ENCODE results near the gene FBXL22.

FBXL22 gene, protein sequence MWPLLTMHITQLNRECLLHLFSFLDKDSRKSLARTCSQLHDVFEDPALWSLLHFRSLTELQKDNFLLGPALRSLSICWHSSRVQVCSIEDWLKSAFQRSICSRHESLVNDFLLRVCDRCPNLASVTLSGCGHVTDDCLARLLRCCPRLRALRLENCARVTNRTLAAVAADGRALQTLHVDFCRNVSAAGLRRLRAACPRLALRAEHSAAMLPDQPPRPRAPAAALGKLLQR

DNA sequence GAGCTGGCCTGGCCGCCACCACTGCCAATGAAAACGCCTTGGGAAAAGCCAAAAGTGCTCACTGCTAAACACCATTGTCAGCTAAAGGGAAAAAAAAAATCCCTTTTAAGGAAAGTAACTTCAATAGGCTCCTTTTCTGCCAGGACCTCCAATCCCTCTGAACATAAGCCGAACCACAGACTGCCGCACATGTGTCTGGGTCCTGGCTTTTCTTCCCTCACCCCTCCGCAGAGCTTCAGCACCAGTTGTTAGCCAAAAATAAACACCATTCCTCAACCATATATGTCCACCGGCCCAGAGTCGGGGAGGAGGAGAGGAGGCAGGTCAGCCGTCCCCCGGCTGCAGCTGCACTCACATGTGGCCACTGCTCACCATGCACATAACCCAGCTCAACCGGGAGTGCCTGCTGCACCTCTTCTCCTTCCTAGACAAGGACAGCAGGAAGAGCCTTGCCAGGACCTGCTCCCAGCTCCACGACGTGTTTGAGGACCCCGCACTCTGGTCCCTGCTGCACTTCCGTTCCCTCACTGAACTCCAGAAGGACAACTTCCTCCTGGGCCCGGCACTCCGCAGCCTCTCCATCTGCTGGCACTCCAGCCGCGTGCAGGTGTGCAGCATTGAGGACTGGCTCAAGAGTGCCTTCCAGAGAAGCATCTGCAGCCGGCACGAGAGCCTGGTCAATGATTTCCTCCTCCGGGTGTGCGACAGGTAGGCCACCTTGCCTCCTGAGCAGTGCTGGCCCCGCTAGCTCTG, at the start of gene FBXL22:
Gene FBXL22, plus strand, starts transcription at position 350 of the 753 bp plus-strand sequence. Its CDS starts 6 bp downstream, at position 356.
- no peak for DNase-seq

DNA sequence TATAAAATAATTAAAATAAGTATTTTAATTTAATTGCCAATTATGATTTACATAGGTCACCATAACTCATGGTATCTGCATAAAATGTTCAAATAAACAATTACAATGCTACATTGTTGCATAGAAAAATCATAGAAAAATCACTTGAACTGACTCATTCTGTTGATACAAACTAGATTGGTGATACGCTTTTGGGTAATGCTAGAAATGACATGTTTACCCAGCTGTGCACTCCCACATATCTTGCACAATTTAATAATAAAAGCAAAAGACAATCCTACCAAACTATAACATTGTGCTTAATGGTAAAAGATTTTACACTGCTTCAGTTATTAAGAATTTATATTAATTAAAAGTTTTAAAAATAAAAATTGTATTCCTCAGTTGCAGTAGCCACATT, 45.8 kb upstream of the FBXL22 start:
- DNase-seq = no peak

DNA sequence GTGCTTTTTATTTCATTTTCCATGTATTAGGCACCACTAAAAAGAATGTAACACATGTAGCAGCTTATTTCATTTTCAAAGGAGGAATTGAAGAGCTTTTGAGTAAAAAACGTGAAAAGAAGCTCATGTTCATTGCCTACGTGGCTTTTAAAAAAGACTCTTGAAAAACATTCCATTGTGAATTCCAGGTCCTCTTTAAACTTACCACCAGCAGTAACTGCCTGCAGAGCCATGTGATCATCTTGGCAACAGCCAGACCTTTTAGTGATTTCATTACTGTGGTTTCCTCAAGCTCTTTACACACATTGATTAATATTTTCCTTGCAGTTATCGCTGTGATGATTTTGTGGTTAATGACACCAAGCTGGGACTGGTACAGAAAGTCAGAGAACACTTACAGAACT, 43.8 kb upstream of the FBXL22 start:
- DNase-seq = no peak

DNA sequence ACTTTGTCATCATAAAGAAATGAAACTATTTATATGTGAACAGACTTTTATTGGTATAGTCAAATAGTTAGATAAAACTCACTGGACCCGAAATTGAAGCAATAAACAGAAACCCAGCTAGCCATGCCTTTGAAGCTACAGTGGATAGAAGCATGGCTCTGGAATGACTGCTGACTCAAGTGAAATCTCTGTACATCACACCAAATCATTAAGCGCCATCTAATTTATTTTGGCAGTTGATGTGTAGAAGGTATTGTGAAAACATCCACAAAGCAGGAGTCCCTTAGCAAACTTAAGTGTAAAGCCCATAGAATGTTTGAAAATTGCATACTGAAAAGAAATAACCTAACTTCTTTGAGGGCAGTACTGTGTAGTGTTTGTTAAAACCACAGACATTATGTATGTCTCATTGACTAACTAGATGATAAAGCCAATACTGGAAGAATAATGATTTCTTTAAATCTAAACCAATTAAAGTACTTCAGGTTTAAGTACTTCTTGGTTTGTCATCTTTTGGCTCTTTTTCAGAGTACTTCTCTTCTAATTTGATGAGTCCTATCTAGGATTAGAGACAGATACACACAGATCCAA, 42.8 kb upstream of the FBXL22 start:
- DNase-seq = no peak

DNA sequence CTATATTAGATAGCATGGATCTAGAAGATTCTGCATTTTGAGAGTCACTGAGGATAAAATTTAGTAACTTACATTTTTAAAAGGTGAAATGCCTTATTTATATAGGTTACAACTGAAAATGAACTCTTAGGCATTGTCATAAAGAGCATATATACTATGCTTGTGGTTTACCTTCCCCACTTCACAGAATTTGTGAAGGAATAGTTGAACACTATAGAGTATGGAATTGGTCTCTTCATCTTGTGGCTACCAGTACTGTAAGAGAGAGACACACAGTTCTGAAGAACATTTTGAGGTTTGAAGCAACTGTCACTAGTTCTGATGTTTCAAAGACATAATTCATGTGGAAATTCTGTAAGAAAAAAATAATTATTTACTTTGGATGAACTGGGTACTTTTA, 41.7 kb upstream of the FBXL22 start:
- DNase-seq = no peak

DNA sequence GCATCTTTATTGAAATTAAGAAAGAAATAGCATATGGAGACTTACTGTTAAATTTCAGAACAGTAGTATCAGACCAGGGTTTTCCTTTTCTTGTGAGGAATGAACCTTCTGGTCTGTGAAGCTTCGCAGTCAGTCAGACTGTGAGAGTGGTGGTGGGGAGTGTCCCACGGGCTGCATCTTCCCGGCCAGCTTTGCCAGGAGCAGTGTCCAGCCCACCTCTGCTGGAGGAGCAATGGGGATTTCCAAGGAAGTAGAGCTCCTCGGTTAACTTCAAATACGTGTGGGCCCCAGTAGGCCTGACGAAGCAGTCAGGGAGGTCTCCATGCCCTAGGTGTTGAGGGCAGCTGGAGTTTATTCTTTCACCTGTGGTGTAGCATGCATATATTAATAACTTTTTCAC, 40.9 kb upstream of the FBXL22 start:
- no peak for DNase-seq

DNA sequence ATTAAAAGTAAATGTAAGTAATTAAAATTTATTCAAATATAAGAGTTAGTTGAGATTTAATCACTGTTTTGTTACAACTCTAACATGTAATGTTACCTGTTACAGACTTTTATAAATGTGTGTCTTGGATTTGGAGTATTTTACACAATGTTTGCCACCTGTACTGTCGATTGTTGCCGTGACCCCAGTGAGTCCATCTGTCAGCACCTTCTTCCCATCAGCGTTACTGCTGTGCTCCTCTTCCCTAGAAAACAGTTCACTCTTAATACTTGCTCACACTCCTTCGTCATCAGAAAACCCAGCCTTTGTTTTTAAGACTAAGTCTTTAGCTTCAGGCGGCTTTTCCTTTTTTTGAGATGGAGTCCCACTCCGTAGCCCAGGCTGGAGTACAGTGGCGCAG, 40.5 kb upstream of the FBXL22 start:
- no peak for DNase-seq

DNA sequence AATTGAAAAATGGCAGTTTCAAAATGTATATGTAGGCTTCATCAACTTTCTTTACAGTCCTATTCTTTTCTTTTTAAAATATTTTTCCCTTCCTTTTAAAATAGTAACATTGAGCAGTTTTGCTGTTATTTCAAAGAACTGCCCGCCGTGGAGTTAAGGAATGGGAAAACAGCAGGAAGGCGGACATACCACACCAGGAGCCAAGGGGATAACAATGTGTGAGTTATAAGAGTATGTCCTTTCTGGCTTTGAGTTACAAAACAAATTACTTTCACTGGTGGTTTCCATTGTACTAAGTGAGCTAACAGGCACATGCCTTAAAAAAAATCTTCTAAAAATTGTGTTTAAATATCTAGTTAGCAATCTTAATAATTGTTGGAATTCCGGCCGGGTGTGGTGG, 37.4 kb upstream of the FBXL22 start:
- DNase-seq = no peak

DNA sequence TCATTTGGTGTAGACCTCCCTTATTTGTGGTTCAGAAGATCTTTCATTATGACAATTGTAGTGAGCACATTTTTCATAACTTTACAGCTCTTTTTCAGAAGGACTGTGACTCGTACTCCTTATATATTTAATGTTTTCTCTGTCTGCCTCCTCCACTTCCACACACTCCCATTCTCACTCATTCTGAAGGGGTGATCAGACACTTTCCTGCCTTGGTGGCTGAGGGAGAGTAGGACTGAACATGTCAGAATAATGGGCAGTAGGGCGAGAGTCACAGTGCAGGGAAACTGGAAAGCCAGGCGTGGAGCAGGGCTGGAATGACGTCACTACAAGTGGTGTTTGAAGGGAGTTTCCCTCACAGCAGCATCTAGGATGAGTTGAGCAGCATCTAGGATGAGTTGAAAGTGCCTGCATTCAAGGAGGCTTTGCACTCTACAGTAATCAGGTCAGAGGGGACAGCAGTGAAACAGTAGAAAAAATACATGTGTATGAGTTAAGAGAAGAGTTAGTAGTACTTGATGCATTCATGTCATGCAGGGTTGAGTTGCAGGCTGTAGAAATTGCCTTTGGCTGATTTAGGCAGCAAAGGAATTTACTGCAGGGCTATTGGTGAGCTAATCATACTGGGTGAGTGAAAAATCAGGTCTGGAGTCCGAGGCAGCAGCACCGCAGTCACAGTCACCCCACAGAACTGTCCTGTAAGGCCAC, 36.3 kb upstream of the FBXL22 start:
- no peak for DNase-seq

DNA sequence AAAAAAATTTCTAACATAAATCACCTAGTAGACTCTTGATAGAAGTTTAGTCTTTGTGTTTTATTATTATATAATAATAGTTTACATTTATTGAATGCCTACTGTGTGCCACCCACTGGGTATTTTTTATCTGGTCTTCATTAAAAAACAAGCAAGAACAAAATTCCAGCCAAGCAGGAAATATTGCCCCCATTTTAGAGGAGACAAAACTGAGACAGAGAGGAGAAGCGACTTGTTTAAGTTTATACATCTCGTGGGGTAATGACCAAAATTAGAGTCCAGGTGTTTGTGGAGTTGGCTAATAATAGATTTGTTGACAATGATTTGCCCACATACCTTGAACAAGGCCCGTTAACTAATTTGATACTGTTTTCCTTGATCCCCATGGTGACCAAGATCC, 33.1 kb upstream of the FBXL22 start:
- DNase-seq = no peak

DNA sequence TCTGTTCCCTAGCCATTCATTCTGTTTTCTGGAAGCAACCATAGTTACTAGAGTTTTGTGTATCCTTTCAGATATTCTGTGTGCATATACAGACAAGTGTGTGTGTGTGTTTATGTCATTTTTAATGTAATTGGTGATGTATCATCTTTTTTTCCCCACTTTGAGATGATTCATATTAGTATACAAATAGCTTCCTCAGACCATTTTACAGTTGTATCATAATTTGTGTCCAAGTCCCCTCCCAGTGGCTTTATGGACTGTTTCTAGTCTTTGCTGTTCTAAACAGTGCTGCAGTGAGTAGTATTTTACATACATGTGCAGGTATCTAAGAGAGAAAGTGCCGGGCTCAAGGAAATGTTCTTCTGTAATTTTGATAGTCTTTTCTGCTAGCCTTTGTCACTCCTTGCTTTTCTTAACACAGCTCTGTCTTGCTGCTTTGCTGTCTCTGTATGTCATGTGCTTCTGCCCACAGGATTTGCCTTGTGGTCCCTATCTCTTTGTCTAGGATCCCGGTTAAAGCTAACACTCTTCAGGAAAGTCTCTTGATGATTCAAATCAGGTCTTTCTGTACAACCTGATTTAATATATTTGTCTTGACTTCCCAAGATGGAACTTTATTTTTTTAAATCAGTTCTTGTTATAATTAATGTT, 31.5 kb upstream of the FBXL22 start:
- no peak for DNase-seq

DNA sequence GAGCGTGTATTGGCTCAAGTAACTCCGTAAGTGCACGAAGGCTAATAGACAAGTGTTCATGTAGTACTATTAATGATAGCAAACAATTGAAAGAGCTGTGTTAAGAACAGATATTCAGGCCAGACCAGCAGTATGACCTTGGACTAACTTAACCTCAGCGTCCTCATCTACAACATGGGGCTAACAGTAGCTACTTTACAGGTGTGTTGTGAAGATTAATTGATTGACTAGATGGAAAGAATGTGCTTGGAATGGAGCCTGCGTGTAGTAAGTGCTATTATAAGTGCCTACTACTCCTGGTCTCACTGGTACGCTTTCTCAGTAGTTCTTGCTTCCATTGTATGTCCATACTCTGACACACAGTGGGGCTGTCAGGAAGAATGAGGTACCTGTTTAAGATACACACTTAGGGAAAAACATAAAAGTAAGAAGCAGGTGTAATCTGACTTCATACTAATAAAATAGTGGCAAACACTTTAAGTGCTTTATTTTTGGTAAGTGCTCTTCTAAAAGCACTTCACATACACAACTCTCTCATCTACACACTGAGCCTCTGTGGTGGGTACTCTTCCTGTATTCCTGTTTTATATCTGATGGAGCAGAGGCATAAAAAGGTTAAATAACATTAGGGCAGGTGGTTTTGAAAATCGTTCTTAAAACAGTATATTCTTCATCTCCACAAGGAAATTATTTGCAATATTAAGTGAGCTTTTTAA, 24.3 kb upstream of the FBXL22 start:
- no peak for DNase-seq

DNA sequence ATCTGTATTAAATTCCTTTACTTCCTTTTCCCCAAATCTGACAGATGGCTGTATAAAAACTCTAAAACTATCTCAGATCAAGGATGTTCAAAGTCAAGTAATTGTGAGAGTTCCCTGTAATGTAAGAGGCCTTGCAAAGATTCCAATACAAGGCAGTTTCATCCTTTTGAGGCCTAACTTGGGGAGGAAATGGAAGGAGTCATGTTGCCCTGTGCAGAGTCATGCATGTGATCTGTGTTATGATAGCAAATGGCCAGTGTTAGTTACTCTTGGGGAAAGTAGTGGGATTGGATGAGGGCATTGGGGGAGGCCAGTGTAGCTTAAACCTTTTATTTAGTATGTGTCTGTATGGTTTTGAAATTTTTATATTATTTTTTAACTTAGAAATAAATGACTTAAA, 23.7 kb upstream of the FBXL22 start:
- DNase-seq = no peak

DNA sequence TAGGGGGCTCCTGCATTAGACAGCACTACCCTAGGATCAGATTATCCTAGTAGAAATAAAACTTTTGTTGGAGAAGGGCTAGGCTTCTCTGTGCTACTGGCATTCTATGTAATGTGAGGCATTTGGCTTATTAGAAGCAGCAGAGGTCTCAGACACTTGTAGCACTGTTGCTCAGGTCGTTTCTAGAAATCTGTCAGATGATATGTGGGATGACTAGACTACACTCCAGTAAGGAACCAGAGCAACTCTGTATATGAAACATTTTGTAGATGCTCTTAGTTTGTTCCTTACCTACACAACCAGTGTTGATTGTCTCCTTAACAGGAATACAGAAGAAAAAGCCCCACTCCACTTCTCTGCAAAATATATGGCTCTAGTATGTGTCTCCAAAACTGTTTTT, 21.9 kb upstream of the FBXL22 start:
- no peak for DNase-seq

DNA sequence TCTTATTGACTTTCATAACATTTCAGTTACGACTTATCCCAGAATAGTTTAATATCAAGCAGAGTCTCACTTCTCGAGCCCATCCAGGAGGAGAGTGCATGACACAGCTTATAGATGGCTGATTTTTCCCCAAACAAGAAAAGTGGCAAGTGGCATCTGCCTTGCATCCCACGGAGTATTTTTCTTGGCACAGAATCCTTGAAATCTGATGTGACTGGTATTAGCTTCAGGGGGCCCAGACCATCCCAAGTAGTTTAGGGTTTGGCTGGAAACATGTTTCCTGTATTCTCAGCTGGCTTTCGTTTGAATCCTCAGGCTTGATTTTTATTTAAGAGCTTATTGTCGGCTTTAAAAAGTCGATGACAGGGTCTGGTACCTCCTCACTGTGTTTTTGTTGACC, 20.7 kb upstream of the FBXL22 start:
- DNase-seq = no peak

DNA sequence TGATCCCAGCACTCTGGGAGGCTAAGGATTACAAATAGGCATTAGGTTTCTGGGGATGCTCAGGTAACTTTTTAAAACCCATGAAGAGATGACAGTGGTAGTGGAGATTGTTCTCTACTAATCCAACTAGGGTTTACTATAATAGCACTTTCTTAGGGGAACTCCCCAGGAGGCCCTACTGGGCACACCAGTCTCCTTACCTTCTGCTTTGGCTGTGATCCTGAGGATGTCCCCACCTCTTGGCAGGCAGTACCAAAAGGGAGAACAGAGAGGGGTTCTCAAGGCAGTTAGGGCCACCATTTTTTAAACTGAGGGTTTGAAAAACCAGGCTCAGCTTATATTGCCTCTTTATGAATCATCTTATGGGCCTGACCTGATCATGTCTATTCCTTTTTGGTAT, 15.0 kb upstream of the FBXL22 start:
- DNase-seq = no peak

DNA sequence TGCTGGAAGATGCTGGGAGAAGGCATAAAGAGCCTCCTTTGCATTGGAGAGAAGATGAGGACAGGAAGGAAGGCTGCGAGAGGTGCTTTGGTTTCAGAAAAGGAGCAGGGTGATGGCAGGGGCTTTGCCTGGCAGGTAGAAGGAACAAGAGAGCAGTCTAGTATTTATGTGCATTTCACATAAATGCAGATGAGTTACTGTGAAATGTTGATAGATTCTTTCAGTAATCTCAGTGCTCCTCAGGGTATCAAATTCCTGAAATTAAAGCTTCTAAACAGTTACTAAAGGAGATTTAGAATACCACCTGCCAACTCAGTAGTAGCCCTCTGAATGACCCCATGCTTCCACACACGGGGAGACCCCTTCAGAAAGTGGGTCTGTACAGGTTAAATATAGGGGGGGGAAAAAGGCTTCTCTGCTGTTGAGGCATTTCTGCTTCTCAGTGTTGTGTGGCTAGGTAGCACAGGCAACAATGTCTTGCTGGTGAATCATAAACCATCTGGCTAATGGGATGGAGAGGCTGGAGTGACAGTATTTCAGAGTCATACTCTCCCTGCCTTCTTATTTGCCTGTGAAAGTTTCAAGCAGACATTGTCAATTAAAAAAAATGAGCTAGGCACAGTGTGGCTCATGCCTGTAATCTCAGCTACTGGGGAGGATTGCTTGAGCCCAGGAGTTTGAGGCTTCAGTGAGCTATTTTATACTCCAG, 14.3 kb upstream of the FBXL22 start:
- DNase-seq = no peak

DNA sequence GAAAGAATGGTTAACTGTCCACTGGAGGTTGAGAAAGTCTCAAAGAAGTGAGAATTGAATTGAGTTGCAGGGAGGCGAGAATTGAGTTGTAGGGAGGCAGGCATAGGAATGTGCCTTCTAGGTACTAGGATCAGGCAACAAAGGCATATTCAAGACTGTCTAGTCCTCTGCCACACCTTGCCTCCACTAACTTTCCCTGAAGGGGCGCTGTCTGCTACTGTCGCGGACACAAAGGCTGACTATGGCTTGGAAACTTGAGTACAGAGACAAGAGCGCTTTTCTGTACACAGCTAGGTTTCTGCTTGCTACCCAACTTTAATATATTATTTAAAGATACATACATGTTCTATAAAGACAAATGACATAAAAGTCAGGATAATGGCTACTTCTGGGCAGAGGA, 10.4 kb upstream of the FBXL22 start:
- DNase-seq = no peak

DNA sequence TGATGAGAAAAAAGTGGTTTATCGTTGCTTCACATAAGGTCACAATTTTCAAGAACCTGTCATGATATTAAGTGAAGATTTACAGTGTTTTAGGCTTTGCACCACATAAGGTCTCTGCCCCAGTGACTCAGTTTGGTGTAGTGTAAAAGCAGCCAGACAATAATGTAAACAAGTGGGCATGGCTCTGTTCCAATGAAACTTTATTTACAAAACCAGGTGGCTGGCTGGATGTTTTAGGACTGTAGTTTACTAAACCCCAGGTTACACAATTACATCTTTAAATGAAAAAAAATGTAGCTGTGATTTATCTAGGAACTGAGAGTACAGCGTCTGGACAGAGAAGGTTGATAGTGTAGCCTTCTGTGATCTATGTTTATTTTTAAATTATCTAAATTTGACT, 9.7 kb upstream of the FBXL22 start:
- DNase-seq = no peak

DNA sequence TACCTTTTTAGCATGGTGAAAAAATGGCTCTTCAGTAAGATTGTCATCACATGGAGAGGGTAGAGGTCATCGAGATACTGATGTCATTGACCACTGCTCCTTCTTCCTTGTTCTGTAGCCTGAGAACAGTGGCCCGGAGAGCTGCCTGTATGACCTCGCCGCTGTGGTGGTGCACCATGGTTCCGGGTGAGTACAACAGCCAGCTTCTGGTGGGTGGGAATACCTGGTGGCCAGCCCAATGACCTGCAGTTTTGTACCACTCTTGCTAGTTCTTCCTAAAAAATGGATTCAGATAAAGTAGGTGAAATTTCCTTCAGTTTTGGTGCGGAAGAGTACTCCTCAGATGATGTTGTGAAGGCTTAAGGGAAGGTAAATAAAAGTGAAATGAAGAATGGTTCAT, 8.4 kb upstream of the FBXL22 start:
- DNase-seq = no peak

DNA sequence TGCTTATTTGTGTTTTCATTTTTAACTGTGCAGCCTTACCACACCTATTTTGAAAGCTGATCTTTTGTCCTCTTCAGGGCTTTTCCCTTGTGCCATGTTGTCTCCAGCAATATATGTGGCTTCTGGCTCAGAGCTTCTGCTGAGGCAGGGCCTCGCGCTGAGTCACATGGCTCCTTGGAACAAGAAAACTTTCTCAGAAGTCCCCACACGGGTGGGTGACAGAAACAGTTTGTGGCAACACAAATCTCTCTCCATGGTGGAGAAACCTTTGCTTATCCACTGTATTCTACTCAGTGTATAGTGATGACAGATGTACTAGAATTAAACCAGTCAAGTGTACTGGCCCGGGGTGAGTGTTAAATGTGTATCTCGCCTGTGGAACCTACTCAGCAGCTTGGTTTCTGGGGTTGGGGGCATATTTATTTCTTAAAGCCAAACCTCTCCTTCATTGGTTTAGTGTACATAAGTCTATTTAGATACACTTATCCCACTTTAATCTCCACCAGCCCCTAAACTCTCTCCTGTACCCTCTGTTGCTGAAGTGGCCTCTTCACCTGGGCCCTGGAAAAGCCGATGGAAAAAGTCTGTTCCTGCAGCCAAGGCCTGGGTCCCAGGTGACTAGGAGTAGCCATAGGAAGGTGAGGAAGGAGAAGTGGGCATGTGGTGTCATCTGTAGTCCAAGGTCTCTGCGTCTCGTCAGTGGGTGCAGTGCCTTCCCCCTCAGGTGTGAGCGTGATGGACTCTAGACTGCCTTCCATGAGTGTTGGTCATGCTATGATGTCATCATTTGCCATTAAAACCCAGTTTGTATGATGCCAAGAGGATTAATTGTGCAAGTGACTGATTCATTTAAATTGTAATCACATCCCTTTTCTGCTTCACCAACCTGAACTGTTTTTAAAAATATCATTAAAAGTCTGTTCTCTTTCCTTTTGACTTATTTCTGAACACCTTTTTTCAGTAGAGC, 3.2 kb upstream of the FBXL22 start:
- no peak for DNase-seq
